Kidney (tissue), 22 donors: ENCODE results near the gene ERBIN. TPM values are rescaled to one million over a fixed set of nuclear protein-coding genes. Genes with fewer than 3 reads are reported as not detected.
"Not testable (repeated sequence)": the region's sequence is repeated elsewhere in the genome, so short reads cannot be mapped to it uniquely, and the experiment has no call there.

Experiments
- DNase-seq, 5 donors: peaks; one replicate each; pipeline ENCODE4 v3.0.0-alpha.2; 2013 to 2020
- FAIRE-seq: peaks from 2 replicates; lab custom pipeline; 2012; peaks lifted over from hg19 to GRCh38; lab: Jason Lieb, UNC
- H3K27ac ChIP-seq, 2 donors: one replicate each; pipeline ENCODE4 v1.7.0; 2013; ENCODE audit warnings: low read depth in 2 of 2, low read length in 2 of 2, inconsistent platforms in 1 of 2
- H3K27me3 ChIP-seq: one replicate; pipeline ENCODE4 v1.7.1; 2013; ENCODE audit warnings: low read length, inconsistent platforms; ENCODE audit not compliant: control insufficient read depth, insufficient read depth
- H3K36me3 ChIP-seq, 3 donors: one replicate each; pipeline versions ENCODE4 v1.7.0 to v1.7.1; 2013; ENCODE audit warnings: low read length in 3 of 3, control low read depth in 1 of 3, inconsistent platforms in 1 of 3; ENCODE audit not compliant: insufficient read depth in 3 of 3, control insufficient read depth in 2 of 3
- H3K4me1 ChIP-seq, 3 donors: one replicate each; pipeline versions ENCODE4 v1.7.0 to v1.7.1; 2013; ENCODE audit warnings: low read length in 3 of 3, inconsistent platforms in 1 of 3, low read depth in 1 of 3; ENCODE audit not compliant: control insufficient read depth in 2 of 3, insufficient read depth in 2 of 3
- H3K4me3 ChIP-seq, 3 donors: one replicate each; pipeline versions ENCODE4 v1.7.0 to v1.8.1; 2013; ENCODE audit warnings: low read length in 3 of 3, control low read depth in 1 of 3, inconsistent platforms in 1 of 3
- H3K9ac ChIP-seq, 3 donors: one replicate each; pipeline versions ENCODE4 v1.7.0 to v1.7.1; 2013; ENCODE audit warnings: low read length in 3 of 3, control low read depth in 1 of 3, inconsistent platforms in 1 of 3
- H3K9me3 ChIP-seq, 3 donors: one replicate each; pipeline versions ENCODE4 v1.7.0 to v1.7.1; 2013; ENCODE audit warnings: low read length in 3 of 3, control low read depth in 1 of 3, inconsistent platforms in 1 of 3; ENCODE audit not compliant: control insufficient read depth in 2 of 3, insufficient read depth in 1 of 3
- CTCF ChIP-seq: IDR thresholded peaks from 3 replicates; pipeline ENCODE4 v1.5.1; 2012; ENCODE audit warnings: mild to moderate bottlenecking, moderate library complexity, borderline replicate concordance; ENCODE audit not compliant: insufficient read depth; ENCODE audit errors: extremely low read depth
- intact Hi-C: fragments of 100-400 bp; cut with DNase I; formaldehyde crosslinking; loops from one replicate; pipeline ENCODE4 v1.11.1; 2022
- long read RNA-seq, 10 donors: library from polyadenylated mRNA in 1 of 10; unstranded in 1 of 10; transcript quantifications; one replicate each; pipeline ENCODE4 v2.0.0 and lab custom pipeline, GENCODE V29; 2021 to 2026
- polyA plus RNA-seq: library from polyadenylated mRNA; stranded (reverse); fragments of 350-450 nt; fragmentation: Illumina TruSeq; extraction: RNeasy Lipid Tissue Mini Kit (QIAGEN cat#74804); gene quantifications from one replicate; pipeline ENCODE4 v1.2.3, GENCODE V29; 2014; ENCODE audit warnings: low read depth, low replicate concordance; ENCODE audit not compliant: insufficient read depth
- total RNA-seq: library from RNA; stranded (reverse); fragmentation: NEBNext Ultra II Directional; extraction: Animal tissue kit (Norgen Biotek cat#: 25700); gene quantifications from one replicate; pipeline ENCODE4 v1.2.1, GENCODE V29; 2021
- donor health status: control.
- donor health status: control.
- donor health status: control.
- donor health status: control.
- donor health status: control.
- donor health status: DM: yes; HTN: yes; CAD: no.
- donor health status: Normal renal cell carcinoma (clear cell type).

Gene ERBIN
- 85.1 TPM for total RNA-seq
- 14.3 TPM for polyA plus RNA-seq
- long read RNA-seq, donor 1, full-length matches to known transcripts: 1 of 1 reads
- long read RNA-seq, donor 1, partial matches to known transcripts: 0 of 1 reads
- long read RNA-seq, donor 1, other reads (novel, unspliced or antisense): 0 of 1 reads
- long read RNA-seq, donor 2, full-length matches to known transcripts: 1 of 9 reads
- long read RNA-seq, donor 2, partial matches to known transcripts: 8 of 9 reads
- long read RNA-seq, donor 2, other reads (novel, unspliced or antisense): 0 of 9 reads
- long read RNA-seq, donor 3, partial matches to known transcripts: 14 of 15 reads
- long read RNA-seq, donor 3, other reads (novel, unspliced or antisense): 0 of 15 reads
- long read RNA-seq, donor 4, full-length matches to known transcripts: 2 of 41 reads
- long read RNA-seq, donor 4, partial matches to known transcripts: 39 of 41 reads
- long read RNA-seq, donor 4, other reads (novel, unspliced or antisense): 0 of 41 reads
- long read RNA-seq, donor 5: 0 reads
- long read RNA-seq, donor 6, full-length matches to known transcripts: 5 of 52 reads
- long read RNA-seq, donor 6, partial matches to known transcripts: 47 of 52 reads
- long read RNA-seq, donor 6, other reads (novel, unspliced or antisense): 0 of 52 reads
- long read RNA-seq, donor 7, full-length matches to known transcripts: 16 of 34 reads
- long read RNA-seq, donor 7, partial matches to known transcripts: 14 of 34 reads
- long read RNA-seq, donor 7, other reads (novel, unspliced or antisense): 4 of 34 reads
- long read RNA-seq, donor 8, full-length matches to known transcripts: 2 of 14 reads
- long read RNA-seq, donor 8, partial matches to known transcripts: 12 of 14 reads
- long read RNA-seq, donor 8, other reads (novel, unspliced or antisense): 0 of 14 reads
- long read RNA-seq, donor 9, partial matches to known transcripts: 5 of 5 reads
- long read RNA-seq, donor 9, other reads (novel, unspliced or antisense): 0 of 5 reads
- long read RNA-seq, donor 10, full-length matches to known transcripts: 4 of 19 reads
- long read RNA-seq, donor 10, partial matches to known transcripts: 15 of 19 reads
- long read RNA-seq, donor 10, other reads (novel, unspliced or antisense): 0 of 19 reads

DNA sequence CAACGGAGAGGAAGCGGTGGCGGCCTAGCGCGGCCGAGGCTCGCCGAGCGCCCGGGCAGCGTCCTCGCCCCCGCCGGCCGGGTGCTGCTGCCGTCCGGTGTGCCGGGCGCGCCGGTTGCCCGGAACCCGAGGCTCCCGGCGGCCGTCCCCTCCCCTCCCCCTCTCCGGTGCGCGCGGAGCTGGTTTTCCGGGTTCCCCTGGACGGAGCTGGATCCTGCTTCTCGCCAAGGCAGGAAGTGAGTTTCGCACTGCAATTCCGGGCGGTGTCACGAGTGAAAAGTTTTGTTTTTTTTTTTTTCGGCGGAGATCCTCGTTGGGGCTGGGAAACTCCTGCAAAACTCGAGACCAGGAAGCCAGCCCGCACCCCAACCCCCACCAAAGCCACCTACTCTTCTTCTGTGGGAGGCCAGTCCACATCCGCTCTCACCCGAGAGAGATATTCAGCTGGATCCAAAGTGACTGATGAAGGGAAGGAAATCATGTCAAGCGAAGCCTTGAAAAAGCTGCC, at the start of gene ERBIN:
ERBIN (plus strand) TSS at position 300 of the 508 bp plus-strand sequence. CDS start 66,144 bp downstream, outside the sequence.
- Histone ChIP-seq H3K27ac (peak within 1 kb of the TSS; percentile 100), H3K36me3 (no peaks in the 10 kb centered on the region), H3K9me3 (no peaks in the 10 kb centered on the region), H3K9ac (peak within 1 kb of the TSS; percentile 79 to 98 (median 93)), H3K4me1 (peaks cover 0 to 11% (median 4%) of the 10 kb centered on the region in 3 donors), H3K27me3 (no peaks in the 10 kb centered on the region), H3K4me3 (peak within 1 kb of the TSS; percentile 77 to 83 (median 80))
- DNase-seq (peak; percentile 72 to 94 (median 83)), FAIRE-seq (no peak)
- no peak for TF ChIP-seq CTCF
- intact Hi-C loops: no loop called here

- FAIRE-seq (no peak), DNase-seq (no peak)
- Histone ChIP-seq H3K36me3 (no peaks in the 10 kb centered on the region), H3K9me3 (peaks cover 0 to 7% (median 0%) of the 10 kb centered on the region in 3 donors), H3K4me1 (no peaks in the 10 kb centered on the region), H3K9ac (no peak overlapping the region), H3K4me3 (no peak overlapping the region), H3K27me3 (no peaks in the 10 kb centered on the region), H3K27ac (no peak overlapping the region)
- TF ChIP-seq CTCF: no peak
- intact Hi-C loops: no loop called here
Measured at GRCh38 chr5:65876970-65877369, 49.4 kb upstream of the ERBIN start.

DNA sequence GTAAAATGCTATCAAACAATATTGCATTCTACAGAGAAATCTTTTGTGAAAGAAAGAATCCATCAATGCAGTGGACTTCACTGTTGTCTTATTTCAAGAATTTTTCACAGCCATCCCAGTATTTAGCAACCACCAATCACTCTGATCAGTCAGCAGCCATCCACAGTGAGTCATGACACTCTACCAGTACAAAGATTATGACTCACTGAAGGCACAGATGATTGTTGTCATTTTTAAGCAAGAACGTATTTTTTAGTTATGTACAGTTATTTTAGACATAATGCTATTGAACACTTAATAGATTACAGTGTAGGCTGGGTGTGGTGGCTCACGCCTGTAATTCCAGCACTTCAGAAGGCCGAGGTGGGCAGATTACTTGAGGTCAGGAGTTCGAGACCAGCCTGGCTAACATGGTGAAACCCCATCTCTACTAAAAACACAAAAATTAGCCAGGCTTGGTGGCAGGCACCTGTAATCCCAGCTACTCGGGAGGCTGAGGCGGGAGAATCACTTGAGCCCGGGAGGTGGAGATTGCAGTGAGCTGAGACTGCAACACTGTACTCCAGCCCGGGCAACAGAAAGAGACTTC, 46.6 kb upstream of the ERBIN start:
- H3K9me3 ChIP-seq, H3K36me3 ChIP-seq, H3K27ac ChIP-seq, H3K9ac ChIP-seq, DNase-seq, H3K4me1 ChIP-seq, FAIRE-seq, intact Hi-C loops, H3K27me3 ChIP-seq, H3K4me3 ChIP-seq: not testable (repeated sequence)
